Measurements from ENCODE around the gene MBP. TPM values are rescaled to one million over a fixed set of nuclear protein-coding genes. Genes with fewer than 3 reads are reported as not detected.
A peak's percentile ranks its signal among the peaks of the same experiment; 100 is the strongest.

MBP gene
- total RNA-seq, 2 donors from 2014 or later: 15.4 to 15.8 TPM

- Histone ChIP-seq H3K4me1 (peaks cover 3 to 49% of the 10 kb centered on the region in 2 donors), H3K27me3 (no peaks in the 10 kb centered on the region), H3K36me3 (peaks cover 15% of the 10 kb centered on the region), H3K4me3 (no peak overlapping the region), H3K27ac (peak overlapping the region; percentile 7 to 71), H3K9me3 (no peaks in the 10 kb centered on the region)
- no peak for TF ChIP-seq CTCF (IDR thresholded peaks at IDR 0.05)
- no peak for DNase-seq (ENCODE audit: low spot score)
These were observed 71.2 kb downstream of the MBP start for GRCh38 chr18:77061281-77061945.

- no peak for DNase-seq (ENCODE audit: low spot score)
- peaks cover 0 to 52% of the 10 kb centered on the region in 2 donors for H3K4me1 ChIP-seq
- TF ChIP-seq CTCF (IDR thresholded peaks at IDR 0.05): no peak
- no peak overlapping the region for H3K27ac ChIP-seq
- peaks cover 5% of the 10 kb centered on the region for H3K36me3 ChIP-seq
- no peaks in the 10 kb centered on the region for H3K9me3 ChIP-seq
- H3K27me3 ChIP-seq: no peaks in the 10 kb centered on the region
- no peak overlapping the region for H3K4me3 ChIP-seq
These were observed 72.4 kb downstream of the MBP start for GRCh38 chr18:77060151-77060550.

- H3K4me1 ChIP-seq: peaks cover 0 to 54% of the 10 kb centered on the region in 2 donors
- no peaks in the 10 kb centered on the region for H3K36me3 ChIP-seq
- H3K27ac ChIP-seq: no peak overlapping the region
- DNase-seq (ENCODE audit: low spot score): no peak
- peak in 1 of 2 donors; percentile 66 for TF ChIP-seq CTCF (IDR thresholded peaks at IDR 0.05)
- H3K4me3 ChIP-seq: no peak overlapping the region
- no peaks in the 10 kb centered on the region for H3K9me3 ChIP-seq
- H3K27me3 ChIP-seq: no peaks in the 10 kb centered on the region
These were observed 73.2 kb downstream of the MBP start for GRCh38 chr18:77059294-77059916.

GRCh38 chr18:77058290-77058835 lies 74.2 kb downstream of the MBP start:
- Histone ChIP-seq H3K27ac (peak overlapping the region; percentile 71 to 74), H3K27me3 (no peaks in the 10 kb centered on the region), H3K36me3 (no peaks in the 10 kb centered on the region), H3K4me3 (peak overlapping the region; percentile 5 to 21), H3K9me3 (no peaks in the 10 kb centered on the region), H3K4me1 (peaks cover 0 to 62% of the 10 kb centered on the region in 2 donors)
- no peak for TF ChIP-seq CTCF (IDR thresholded peaks at IDR 0.05)
- no peak for DNase-seq (ENCODE audit: low spot score)

GRCh38 chr18:77057006-77057395 lies 75.6 kb downstream of the MBP start:
- no peak for TF ChIP-seq CTCF (IDR thresholded peaks at IDR 0.05)
- H3K27me3 ChIP-seq: no peaks in the 10 kb centered on the region
- no peaks in the 10 kb centered on the region for H3K36me3 ChIP-seq
- H3K27ac ChIP-seq: peak overlapping the region; percentile 66 to 76
- H3K9me3 ChIP-seq: no peaks in the 10 kb centered on the region
- H3K4me3 ChIP-seq: no peak overlapping the region
- DNase-seq (ENCODE audit: low spot score): no peak
- H3K4me1 ChIP-seq: peaks cover 0 to 49% of the 10 kb centered on the region in 2 donors

Data from right atrium auricular region (tissue), 2 donors.